K562 (cell line): Measurements from ENCODE around the gene EMC9. TPM values are rescaled to one million over a fixed set of nuclear protein-coding genes. Genes with fewer than 3 reads are reported as not detected.

Experiments
- ATAC-seq: fragments of 200-7000 bp; cut with Tn5 transposase; 3 replicates; pipeline ENCODE4 v1.9.1; 2020; ENCODE audit warnings: moderate library complexity
- BruUV-seq: library from RNA; stranded (reverse); fragments of 400-500 nt; replicated peaks from 2 replicates; lab custom pipeline; 2021; lab: Mats Ljungman, UMichigan
- CTCF ChIA-PET: fragments of 300-600 bp; formaldehyde crosslinking; extraction: SDS; loops from one replicate; lab custom pipeline; 2021; ENCODE audit warnings: low intra/inter-chr PET ratio; lab: Yijun Ruan, JAX
- POLR2A ChIA-PET: fragments of 300-600, 350-650 bp; sonication (Branson Sonifier 250); formaldehyde crosslinking; extraction: SDS; loops from one replicate; lab custom pipeline; 2021; ENCODE audit warnings: antibody characterized with exemption, inconsistent platforms; lab: Yijun Ruan, JAX
- DNase-seq, 4 experiments: peaks; one replicate each; pipeline versions ENCODE4 v3.0.0 to v3.0.0-alpha.2; 2011 to 2018; ENCODE audit warnings: low spot score in 3 of 4, mixed read lengths in 3 of 4; ENCODE audit errors: extremely low read depth in 1 of 4
- FAIRE-seq: peaks from 2 replicates; lab custom pipeline; 2011; peaks lifted over from hg19 to GRCh38; lab: Jason Lieb, UNC
- H2AFZ ChIP-seq: 2 replicates; pipeline ENCODE4 v1.6.0; 2011; ENCODE audit warnings: low read depth, low read length, control low read depth, inconsistent platforms
- H3K27ac ChIP-seq: fragments of 200-600 bp; 3 replicates; pipeline ENCODE4 v1.8.0; 2011; ENCODE audit warnings: low read depth, mild to moderate bottlenecking, control low read depth, inconsistent platforms, low read length, moderate library complexity, mixed read lengths; ENCODE audit errors: extremely low read depth
- H3K27me3 ChIP-seq, 2 experiments: fragments of 300-600 bp in 1 of 2; 2 replicates in 1 of 2; 3 replicates in 1 of 2; pipeline versions ENCODE4 v1.6.0 to v1.8.0; 2011; ENCODE audit warnings: inconsistent platforms in 2 of 2, low read length in 2 of 2, mild to moderate bottlenecking in 1 of 2, mixed read lengths in 1 of 2, moderate library complexity in 1 of 2; ENCODE audit not compliant: control insufficient read depth in 2 of 2, insufficient read depth in 2 of 2
- H3K36me3 ChIP-seq: fragments of 300-600 bp; 3 replicates; pipeline ENCODE4 v1.8.0; 2011; ENCODE audit warnings: mild to moderate bottlenecking, low read length, inconsistent platforms; ENCODE audit not compliant: control insufficient read depth, insufficient read depth
- H3K4me1 ChIP-seq, 2 experiments: fragments of 200-600 bp in 1 of 2; replicated peaks in 1 of 2; 2 replicates in 1 of 2; 3 replicates in 1 of 2; pipeline versions ENCODE4 v1.5.1 to v1.8.0; 2011; ENCODE audit warnings: inconsistent platforms in 2 of 2, low read length in 2 of 2, mild to moderate bottlenecking in 1 of 2, mixed read lengths in 1 of 2, moderate library complexity in 1 of 2; ENCODE audit not compliant: control insufficient read depth in 2 of 2, insufficient read depth in 2 of 2
- H3K4me2 ChIP-seq: 2 replicates; pipeline ENCODE4 v1.6.1; 2011; ENCODE audit warnings: low read length, control low read depth, inconsistent platforms, mixed read lengths; ENCODE audit not compliant: insufficient read depth
- H3K4me3 ChIP-seq: fragments of 200-600 bp; sonication (generic), shearing (Covaris generic); 2 replicates; pipeline ENCODE4 v1.5.1; 2016; ENCODE audit warnings: control low read depth, inconsistent platforms
- H3K79me2 ChIP-seq: fragments of 200-600 bp; 3 replicates; pipeline ENCODE4 v1.8.0; 2011; ENCODE audit warnings: low read length, inconsistent platforms; ENCODE audit not compliant: control insufficient read depth, insufficient read depth
- H3K9ac ChIP-seq, 2 experiments: 2 replicates each; pipeline versions ENCODE4 v1.6.0 to v1.6.1; 2011; ENCODE audit warnings: low read depth in 2 of 2, low read length in 2 of 2, control low read depth in 1 of 2, inconsistent platforms in 1 of 2, mild to moderate bottlenecking in 1 of 2, mixed read lengths in 1 of 2; ENCODE audit not compliant: insufficient read depth in 1 of 2
- H3K9me1 ChIP-seq: one replicate; pipeline ENCODE4 v1.6.0; 2011; ENCODE audit warnings: inconsistent platforms, mild to moderate bottlenecking, low read length, moderate library complexity; ENCODE audit not compliant: control insufficient read depth, insufficient read depth
- H3K9me3 ChIP-seq: replicated peaks from 2 replicates; pipeline ENCODE4 v1.5.1; 2011; ENCODE audit warnings: low read depth, low read length, inconsistent platforms; ENCODE audit not compliant: control insufficient read depth, insufficient read depth
- H4K20me1 ChIP-seq: replicated peaks from 2 replicates; pipeline ENCODE4 v1.6.1; 2011; ENCODE audit warnings: low read length, inconsistent platforms, mixed read lengths; ENCODE audit not compliant: control insufficient read depth, insufficient read depth
- FOS ChIP-seq: IDR thresholded peaks from 3 replicates; pipeline ENCODE4 v1.6.1; 2011; ENCODE audit not compliant: insufficient read length; ENCODE audit errors: extremely low read depth
- KDM5B ChIP-seq: fragments of 200-600 bp; sonication (generic); IDR thresholded peaks from 2 replicates; pipeline ENCODE4 v1.6.1; 2012; ENCODE audit warnings: low read depth, mild to moderate bottlenecking, moderate library complexity, low read length, control low read depth, inconsistent platforms; ENCODE audit not compliant: insufficient replicate concordance
- ZMIZ1 ChIP-seq, 2 experiments: fragments of 150-350 bp in 1 of 2; IDR thresholded peaks; 2 replicates each; pipeline ENCODE4 v1.6.1; 2012 to 2016; ENCODE audit warnings: low read depth in 2 of 2, low read length in 2 of 2, mild to moderate bottlenecking in 1 of 2, moderate library complexity in 1 of 2
- WGBS: fragments of 100-300 bp; shearing (Covaris generic); methylation state at CpG from one replicate; pipeline ENCODE4 v1.1.6; 2016; ENCODE audit warnings: low coverage, mixed read lengths; ENCODE audit not compliant: insufficient coverage; ENCODE audit errors: missing lambda C conversion rate; 5-methylcytosine and 5-hydroxymethylcytosine counted together
- in situ Hi-C: fragments of 300-500 bp; cut with MboI; formaldehyde crosslinking; loops from 4 replicates; pipeline ENCODE4 v1.15.0; 2018; ENCODE audit warnings: inconsistent platforms, mixed read lengths
- intact Hi-C: fragments of 100-400 bp; cut with micrococcal nuclease; formaldehyde crosslinking; loops from 2 replicates; pipeline ENCODE4 v1.14.2; 2022
- polyA plus RNA-seq, 8 experiments: library from polyadenylated mRNA; depleted of rRNA in 4 of 8; stranded (reverse) in 5 of 8; unstranded in 3 of 8; fragments of >200 nt; fragmentation: Nextera tagmentation in 2 of 8; fragmentation: Illumina TruSeq in 1 of 8; extraction: Ambion mirVana in 2 of 8; extraction: Trizol in 1 of 8; gene quantifications; 2 replicates each; pipeline versions ENCODE4 v1.2.1 to v1.2.3, GENCODE V29; 2011 to 2014; ENCODE audit warnings: inconsistent platforms in 1 of 8, missing spikeins in 1 of 8
- total RNA-seq, 7 experiments: library from RNA; depleted of rRNA in 6 of 7; stranded (reverse); fragments of >200 nt in 6 of 7; fragmentation: Illumina TruSeq in 2 of 7; extraction: Trizol in 2 of 7; gene quantifications; 2 replicates each; pipeline versions ENCODE4 v1.2.1 to v1.2.3, GENCODE V29; 2011 to 2021; ENCODE audit warnings: low replicate concordance in 1 of 7

Gene EMC9
- total and polyA plus RNA-seq, 9 of the 15 experiments (the other 6 are each of a cell fraction or from before 2014, with no cell fraction given) = 3.1 to 13.2 (median 7.8) TPM

- Histone ChIP-seq H3K27ac (no peak overlapping the region), H3K4me1 (peaks cover 7 to 37% of the 10 kb centered on the region in 2 experiments; a peak in 4 of 5 replicates), H4K20me1 (no peaks in the 10 kb centered on the region; the same call in 1 of the 2 replicates), H3K4me2 (peak overlapping the region; percentile 72), H3K9me1 (no peaks in the 10 kb centered on the region), H3K4me3 (peak overlapping the region; percentile 92), H3K9ac (peak overlapping the region; percentile 71 to 93; a peak in 3 of 4 replicates), H3K79me2 (peaks cover 20% of the 10 kb centered on the region), H3K9me3 (no peaks in the 10 kb centered on the region), H3K36me3 (peaks cover 24% of the 10 kb centered on the region), H3K27me3 (no peaks in the 10 kb centered on the region), H2AFZ (no peak overlapping the region)
- no peak for FAIRE-seq
- 23% methylated on average over 9 of the region's 13 CpGs for WGBS
- BruUV-seq = no TSS peak
- POLR2A ChIA-PET = interaction anchor here (0.9 to 1.8 kb wide), 3 partner anchors 9 to 22 kb away, joined by 4 read pairs; partner anchors contain the start of genes DCAF11, NRL and PSME2
- DNase-seq = no peak
- TF ChIP-seq KDM5B (peak; percentile 8), FOS (no peak), ZMIZ1 (IDR thresholded peaks at IDR 0.05; ENCODE audit: low read depth in 2 of 2, low read length in 2 of 2) (no peak)
- CTCF ChIA-PET = no interaction called here
- ATAC-seq = no peak
- in situ Hi-C loops = no loop called here
- intact Hi-C loops = no loop called here
Observed at GRCh38 chr14:24136684-24137528, 4.5 kb downstream of the EMC9 start.
